Stimulated activated CD4-positive, alpha-beta T cell treated with anti-CD3 and anti-CD28 coated beads, Interleukin-4, amount 100 ng/mL, for 1 hour (primary cell): ENCODE results near the gene TTLL10.

Experiments
- DNase-seq: peaks from one replicate; pipeline ENCODE4 v3.0.0-alpha.2; 2020

Gene TTLL10

DNA sequence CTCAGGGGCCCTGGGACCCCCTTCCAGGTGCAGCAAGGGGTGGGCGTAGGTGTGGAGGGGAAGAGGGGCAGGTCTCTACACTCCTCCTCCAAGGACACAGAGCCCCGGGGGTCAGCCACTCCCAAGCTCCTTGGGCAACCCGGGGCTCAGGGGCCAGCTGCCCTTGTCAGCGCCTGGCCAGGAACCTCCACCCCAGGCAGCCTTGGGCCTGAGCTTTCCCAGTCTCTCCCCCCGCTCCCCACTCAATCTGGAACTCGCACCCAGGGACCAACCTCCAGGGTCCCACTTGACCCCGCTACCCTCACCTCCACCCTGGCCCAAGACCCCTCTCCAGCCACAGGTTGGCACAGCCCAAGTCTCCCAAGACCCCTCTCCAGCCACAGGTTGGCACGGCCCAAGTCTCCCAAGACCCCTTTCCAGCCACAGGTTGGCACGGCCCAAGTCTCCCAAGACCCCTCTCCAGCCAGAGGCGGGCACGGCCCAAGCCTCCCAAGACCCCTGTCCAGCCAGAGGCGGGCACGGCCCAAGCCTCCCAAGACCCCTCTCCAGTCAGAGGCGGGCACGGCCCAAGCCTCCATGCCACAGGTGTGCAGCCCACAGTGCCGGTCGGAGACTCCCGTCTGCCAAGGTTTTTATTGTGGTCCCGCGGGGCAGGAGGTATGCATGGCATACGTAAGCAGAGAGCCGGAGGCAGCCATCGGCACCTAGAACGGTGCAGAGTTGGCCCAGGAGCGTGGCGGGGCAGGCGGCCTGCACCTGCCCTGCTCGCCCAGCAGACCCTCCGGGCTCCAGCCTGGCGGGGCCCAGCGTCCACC lies 37.3 kb downstream of the TTLL10 start:
- DNase-seq: no peak

DNA sequence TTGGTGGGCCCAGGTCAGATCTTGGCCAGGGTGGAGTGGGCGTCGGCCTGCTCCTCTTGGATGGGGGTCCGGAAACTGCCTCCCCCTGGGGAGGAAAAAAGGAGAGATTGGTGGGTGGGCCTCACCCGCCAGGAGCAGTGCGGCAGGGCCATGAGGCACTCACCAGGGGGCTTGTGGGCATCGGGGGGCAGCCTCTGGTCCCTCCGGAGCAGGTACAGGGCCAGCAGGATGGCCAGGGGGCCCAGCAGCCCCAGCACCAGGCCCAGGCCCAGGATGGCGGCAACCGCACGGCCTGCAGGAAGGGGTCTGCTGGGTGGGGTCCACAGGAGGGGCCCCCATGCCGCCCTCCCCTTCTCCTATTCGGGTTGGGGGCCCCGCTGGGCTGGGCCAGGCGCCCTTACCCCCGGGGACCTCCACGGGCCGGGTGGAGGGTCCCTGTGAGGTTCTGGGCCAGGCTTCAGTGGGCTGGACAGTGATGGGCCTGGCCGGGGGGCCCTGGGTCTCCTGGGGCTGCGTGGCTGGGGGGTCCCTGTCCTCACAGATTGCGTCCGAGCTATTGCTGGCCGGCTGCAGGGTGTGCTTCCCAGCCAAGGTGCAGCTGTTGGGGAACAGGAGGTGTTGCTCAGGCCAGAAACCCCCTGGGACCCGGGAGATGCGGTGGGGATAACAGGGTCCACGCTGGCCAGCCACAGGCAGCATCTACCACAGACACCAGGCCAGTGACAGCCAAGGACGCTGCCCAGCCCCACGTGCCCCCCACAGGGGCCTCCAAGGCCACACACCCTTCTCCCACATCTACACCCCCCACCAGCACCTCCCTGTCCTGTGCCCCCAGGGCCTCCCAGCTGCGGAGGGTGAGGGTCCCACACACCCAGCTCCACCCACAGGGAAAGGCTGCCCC lies 38.1 kb downstream of the TTLL10 start:
- DNase-seq: no peak

DNA sequence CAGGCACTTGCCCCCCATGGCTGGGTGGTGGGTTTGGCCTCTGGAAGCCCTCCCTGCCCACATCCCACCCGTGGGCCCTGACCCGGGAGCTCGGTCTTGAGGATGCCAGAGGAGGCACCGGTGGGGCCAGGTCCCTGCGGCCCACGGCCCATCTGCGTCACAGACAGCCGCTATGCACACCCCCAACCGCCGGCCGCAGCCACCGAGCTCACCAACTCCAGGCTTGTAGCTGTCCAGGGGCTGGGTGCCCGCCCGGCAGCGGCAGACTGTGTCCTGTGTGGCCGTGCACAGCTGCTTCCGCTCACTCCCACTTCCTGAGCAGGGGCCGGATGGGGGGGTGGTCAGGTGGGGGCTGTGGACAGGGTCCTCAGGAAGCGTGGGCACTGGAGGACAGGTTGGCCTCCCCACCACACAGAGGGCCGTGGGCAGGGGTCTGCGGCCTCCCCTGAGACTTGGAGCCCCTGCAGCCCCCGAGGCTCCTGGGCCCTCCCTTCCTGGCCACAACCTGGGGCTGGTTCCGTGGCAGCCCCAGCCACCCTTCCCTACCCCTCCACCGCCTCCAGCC lies 39.2 kb downstream of the TTLL10 start:
- DNase-seq: peak; percentile 51

DNA sequence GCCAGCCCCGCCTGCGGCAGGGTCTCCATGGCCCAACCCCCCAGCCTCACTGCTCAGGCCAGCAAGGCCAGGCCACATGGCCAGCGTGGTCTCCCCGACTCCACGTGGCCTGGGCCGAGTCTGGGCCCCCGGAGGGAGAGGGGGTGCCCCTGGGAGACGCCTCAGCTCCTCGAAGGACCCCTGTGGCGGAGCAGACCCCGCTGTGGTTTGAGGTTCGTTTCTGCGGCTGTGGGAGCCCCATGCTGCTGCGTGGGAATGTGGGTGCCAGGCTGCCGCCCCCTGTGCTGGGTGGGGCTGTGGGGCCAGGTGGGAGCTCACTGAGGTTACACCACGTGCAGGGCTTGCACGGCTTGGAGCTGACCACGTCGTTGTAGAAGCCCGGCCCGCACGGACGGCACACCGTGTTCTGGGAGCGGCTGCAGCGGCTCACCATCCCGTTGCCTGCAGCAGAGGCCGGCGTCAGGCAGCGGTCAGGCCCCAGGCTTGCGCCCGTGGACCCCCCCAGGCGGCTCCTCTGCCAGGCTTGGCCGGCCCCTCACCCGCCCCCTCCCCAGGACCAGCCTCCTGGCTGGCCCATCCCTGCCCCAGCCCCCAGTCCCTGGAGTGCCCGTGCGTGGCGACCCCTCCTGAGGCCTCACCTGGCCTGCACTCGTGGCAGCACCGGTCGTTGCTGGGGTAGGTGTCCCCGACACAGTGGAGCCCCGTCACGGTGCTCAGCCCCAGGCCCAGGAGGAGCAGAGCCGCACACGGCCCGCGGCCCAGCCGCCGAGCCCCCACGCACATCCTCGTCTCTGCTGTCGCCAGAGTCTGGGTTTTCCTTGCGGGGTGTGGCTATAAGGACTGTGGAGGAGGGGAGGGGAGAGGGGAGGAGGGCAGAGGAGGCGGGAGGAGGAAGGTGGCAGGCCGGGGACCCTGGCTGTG lies 39.9 kb downstream of the TTLL10 start, which contains the start of gene TNFRSF4:
TNFRSF4 (minus strand) TSS at position 809 of the 921 bp plus-strand sequence; CDS start at position 783, 26 bp downstream.
- peak; percentile 69 for DNase-seq

DNA sequence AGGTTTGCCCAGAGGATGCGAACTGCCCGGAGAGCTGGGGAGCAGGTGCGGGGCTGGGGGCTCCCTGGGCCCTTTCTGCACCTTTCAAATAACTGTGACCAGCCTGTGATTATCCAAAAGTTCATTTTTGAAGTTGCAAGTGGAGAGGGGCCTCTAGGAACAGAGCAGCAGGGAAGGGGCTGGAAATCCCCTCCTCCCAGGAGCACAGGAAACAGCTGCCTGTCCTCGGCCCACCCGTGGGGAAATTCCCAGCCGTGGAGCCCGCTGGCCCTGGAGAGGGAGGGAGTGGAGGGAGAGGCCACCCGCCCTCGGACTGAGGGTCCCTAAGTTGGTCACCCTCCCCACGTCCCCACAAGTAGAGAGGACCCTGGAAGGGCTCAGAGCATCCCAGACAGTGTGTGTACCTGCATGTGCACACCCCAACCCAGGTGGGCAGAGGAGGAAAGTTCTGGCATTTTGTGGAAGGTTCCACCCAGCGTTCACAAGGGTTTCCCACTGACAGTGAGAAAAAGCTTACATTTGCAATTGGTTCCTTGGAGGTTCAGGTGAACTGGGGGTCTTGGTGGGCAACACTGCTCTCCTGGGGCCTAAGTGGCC lies 41.5 kb downstream of the TTLL10 start:
- peak; percentile 34 for DNase-seq

DNA sequence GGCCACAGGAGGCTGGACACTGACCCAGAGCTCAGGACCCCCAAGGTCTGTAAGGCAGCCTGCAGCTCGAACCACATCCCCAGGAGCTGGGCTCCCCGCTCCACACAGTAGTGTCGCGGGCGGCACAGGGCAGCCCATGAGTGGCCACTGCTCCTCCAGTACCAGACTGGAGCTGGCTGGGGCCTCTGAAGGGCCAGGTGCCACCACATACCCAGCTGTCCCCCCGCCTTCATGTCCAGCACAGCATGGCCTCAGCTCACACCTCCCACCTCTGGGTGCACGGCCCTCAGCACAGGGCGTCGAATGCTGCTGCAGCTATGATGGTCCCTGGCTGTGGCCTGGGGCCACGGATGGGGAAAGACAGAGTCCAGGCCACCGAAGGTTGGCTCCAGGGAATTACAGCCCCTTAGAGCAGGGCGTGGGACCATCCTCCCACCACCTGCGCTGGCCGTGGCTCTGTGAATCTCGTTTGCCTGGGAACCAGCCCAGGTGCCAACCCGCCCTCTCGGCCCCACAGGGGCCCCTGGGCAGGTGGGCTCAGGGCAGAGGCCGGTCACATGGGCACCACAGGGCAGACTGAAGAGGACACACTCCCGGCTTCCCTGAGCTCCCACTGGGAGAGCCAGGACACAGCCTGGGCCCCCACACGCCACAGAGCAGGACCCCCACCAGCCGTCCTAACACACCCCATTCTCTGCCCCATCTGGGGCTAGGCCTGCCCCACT lies 42.4 kb downstream of the TTLL10 start:
- DNase-seq: no peak

DNA sequence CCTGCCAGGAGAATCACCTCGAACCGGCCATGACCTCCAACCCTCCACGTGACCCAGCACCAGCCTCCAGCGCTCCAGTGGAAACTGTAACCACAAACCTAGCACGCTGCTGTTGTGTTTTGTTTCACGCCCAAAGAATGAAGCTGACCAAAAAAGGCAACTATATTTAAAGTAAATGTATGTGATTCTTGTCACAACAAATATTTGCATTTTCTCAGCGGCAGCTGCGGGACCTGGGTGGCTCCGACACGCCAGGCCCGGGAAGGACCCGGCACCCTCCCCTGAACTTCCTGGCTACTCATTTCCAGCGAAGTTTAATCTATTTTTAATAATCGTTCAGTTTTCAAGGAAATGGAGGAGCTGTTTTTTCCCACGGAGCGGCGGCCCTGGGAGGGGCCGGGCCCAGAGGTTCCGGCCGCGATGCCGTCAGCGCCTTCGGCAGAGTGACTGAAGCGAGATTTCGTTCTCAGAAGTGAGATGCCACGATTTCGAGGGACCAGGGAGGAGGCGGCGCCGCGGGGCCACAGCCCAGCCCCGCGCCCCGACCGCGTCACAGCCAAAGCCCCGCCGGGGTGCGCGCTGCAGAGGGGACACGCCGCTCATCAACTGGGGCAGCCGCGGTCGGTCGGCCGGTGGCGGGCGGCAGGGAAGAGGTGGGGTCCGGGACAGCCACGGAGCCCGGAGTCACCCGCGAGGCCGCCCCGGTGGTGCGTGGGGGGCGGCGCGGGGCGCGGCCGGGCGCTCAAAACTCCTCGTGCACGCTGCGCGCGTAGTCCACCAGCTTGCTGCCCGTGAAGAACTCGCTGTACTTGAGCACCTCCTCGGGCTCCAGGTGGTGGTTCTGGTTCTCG lies 43.3 kb downstream of the TTLL10 start:
- DNase-seq: no peak

DNA sequence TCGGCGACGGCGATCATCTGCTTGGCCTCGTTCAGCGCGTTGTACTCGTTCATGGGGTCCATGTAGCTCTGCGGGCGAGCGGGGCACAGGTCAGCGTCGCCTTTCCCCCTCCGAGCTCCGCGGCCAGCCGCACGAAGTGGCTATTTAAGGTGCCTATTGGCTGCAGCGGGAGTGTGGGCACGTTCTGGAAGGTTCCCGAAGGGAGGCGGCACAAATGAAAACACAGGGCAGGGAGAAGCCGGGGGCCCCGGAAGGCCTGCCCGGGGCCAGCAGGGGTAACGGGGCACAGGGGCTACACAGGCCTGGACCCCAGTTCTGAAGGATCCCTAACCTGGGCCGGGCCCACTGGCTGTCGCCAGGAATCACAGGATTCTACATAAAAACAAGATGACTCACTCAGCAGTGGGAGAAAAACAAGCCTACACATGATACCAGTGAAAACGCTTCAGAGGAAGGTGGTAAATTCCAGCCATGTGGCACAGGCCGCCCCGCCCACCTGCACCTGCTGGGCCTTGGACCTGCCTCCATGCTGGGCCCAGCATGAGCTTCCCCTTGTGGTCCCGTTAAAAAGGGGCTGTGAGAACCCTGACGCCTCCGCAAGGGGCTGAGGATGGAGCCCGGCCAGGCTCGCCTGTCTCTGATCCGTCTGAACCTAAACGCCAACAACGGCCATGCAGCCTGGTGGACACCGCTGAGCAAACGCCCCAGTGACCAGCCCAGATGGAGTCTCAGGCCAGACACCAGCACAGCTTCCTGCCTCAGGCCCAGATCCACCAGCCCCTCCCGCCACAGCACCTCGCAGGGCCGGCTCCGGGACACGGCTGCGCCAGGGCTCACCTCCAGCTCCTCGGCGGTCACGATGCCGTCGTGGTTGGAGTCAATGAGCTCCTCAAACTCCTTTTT lies 44.2 kb downstream of the TTLL10 start:
- peak; percentile 72 for DNase-seq

DNA sequence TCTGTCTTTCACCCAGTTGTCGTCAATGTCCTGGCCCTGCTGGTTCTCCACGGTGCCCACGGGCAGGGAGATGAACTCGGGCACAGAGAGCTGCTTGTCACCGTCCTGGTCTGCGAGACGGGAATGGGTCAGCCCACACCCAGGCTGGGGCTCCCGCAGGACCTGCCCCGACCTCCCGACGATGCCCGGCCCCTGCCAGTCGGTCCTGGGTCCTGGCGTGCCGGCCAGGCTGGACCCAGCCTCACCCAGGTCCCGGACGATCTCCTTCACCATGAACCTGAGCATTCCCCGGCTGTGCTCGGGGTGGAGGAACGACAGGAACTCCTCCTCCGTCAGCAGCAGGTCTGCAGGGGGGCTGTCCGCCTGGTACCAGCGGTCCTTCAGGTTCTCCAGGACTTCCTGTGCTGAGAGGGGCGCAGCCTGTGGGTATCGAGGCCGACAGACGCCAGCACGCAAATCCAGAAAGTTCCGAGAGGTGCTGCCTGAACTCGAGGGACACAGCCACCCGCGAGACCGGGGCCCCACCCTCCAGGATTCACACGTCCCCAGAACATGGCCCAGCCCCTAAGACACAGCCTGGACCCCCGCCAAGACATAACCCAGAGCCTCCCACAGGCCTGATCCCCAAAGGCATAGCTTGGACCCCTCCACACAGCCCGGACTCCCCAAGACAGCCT lies 45.0 kb downstream of the TTLL10 start:
- no peak for DNase-seq

DNA sequence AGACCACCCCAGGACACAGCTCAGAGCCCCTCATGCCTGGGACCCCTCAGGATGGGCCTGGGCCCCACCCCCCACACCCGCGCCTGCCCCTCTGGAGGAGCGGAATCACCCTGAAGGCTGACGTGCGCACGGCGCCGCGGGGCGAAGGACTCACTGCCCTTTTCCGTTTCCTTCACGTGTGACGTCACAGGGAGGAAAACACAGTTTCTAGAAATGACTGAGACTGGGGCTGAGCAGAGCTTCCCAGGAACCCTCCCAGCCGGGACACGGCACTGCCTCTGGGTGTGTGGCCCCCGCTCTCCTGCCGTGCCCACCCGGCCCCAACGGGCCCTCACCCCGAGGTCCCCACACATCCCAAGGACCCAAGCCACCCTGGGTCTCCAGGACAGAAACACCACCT lies 45.7 kb downstream of the TTLL10 start:
- DNase-seq: no peak

DNA sequence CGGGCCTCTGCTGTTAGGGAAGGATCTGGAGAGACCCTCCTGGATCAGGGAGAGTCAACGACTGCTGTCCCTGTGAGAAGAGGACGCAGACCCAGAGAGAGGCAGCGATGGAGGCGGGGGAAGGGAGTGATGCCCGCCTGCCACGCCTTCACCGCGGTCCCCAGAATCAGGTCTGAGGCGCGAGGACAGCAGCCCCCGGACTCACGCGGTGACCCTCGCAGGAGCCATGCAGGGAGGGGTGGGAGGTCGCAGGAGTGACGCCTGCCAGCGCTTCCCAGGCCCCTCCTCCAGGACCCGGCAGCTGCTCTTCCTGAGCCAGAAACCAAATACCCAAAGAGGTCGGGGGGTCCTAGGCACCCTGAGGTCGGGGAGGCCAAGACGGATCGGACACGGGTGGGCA lies 46.5 kb downstream of the TTLL10 start:
- DNase-seq: no peak

DNA sequence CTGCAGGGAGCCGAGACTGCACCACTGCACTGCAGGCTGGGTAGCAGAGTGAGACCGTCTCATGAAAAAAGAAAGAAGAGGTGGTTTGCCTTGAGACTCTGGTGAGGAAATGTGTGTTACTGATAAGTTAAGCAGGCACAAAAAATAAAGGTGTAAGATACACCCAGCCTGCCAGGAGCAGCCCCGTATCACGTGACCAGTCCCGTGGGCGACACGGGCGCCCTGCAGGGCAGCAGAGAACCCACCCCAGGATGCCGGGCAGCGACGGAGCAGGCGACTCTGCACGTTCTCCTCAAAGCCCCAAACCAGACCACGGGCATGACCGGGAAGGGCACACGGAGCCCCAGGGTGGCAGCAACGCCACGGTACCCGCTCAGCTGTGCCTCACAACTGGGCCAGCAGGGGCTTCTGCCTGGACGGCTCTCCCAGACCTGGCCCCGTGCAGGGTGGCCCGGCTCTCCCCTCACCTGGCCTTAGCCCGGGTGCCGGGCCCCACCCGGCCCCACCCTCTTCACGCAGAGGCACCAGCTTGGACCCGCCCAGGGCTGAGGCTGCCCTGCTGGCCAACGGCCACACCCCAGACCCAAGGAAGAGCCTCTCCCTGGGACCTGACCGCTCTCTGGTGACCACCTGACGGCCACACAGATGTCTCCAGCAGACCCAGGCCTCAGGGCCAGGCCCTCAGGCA lies 48.4 kb downstream of the TTLL10 start:
- no peak for DNase-seq

DNA sequence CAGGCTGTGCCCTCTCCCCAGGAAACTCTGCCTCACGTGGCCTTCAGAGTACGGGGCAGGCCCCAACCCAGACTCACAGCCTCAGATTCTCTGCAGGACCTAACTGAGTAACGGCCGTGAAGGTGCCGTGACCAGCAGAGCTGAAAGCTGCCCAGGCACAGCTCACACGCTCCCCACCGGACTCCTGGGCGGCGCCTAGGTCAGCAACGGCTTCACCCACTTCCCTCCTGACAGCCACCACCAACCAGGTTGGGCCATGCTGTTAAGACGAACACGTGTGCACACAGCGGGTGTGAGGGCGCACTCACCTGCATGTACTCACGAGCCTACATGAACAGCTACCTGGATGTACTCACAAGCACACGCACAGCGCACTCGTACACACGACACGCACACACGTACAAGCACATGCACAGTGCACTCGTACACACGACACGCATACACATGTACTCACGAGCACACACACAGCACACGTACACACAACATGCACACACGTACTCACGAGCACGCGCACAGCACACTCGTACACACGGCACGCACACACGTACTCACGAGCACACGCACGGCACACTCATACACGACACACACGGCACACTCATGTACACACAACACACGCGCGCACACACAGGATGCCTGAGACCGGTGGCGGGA lies 49.0 kb downstream of the TTLL10 start:
- DNase-seq: no peak

DNA sequence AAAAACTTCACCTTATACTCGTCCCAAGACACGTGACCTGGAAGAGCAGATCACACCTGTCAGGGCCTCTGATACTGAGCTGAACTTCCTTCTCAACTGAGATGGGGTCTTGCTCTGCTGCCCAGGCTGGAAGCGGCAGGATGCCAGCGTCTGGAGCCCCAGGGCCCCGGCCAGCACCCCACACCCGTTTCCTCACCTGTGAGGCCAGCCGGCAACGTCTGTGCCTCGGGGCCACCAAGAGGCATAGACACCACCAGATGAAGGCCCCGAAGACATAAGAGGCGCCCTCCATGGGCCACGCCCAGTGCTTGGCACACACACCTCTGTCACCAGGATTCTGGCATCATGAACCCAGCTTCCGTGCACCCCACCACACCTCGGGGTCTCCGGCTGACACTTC lies 49.6 kb downstream of the TTLL10 start:
- DNase-seq: no peak

DNA sequence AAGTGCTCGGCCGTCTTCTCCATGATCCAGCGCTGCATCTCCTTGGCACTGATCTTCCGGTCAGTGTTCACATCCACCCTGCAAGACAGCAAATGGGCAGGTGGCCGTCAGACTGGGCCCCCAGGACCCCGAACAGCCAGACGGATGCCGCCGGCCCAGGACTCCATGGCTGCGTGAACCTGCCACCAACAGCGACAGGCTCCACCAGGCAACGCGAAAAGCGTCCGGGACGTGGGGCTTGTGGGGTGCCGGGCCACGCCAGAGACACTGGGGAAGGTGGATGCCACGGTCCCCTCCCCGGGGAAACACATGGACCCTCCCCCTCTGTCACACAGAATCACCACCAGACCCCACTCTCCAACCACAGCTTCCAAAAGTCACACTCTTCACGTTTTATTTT lies 50.2 kb downstream of the TTLL10 start:
- no peak for DNase-seq

DNA sequence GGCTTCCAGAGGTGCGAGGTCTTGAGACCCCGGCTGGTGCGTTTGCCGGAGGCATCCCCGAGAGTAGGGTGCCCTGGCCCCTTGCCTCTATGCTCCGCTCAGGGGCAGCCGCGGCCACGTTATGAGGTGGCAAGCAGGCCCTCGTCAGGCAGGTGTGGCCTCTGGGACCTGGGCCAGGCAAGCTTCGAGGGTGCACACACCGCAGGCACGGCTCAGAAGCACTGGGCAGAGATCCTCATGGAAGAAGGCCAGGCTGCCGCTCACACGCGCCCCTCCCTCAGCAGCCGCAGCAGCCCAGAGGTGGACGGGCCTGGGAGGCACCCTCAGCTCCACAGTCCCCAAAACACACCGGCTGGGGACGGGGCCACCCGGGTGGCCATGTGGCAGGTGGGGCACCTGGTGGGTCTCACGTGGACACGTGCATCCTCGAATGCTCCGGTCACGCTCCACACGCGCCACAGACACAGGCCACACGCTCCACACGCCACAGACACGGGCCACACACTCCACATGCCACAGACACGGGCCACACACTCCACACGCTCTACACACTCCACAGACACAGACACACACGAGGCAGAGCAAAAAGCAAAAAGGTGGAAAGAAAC lies 51.7 kb downstream of the TTLL10 start:
- no peak for DNase-seq

DNA sequence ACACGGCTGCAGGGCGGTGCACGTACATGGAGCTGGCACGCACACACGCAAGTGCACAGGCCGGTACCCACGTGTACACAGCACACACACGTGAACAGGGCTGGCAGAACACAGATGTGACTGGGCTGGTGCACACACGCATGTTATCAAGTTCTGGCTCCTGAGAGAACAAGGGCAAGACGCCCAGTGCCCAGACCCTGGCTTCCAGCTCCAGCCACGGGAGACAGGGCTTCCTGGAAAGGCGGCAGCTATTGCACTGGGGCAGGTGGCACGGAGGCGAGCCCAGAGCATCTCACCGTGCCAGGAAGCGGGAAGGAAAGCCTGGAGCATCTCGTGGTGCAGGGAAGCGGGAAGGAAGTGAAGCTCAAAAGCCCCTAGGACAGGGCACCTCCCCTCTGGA lies 52.2 kb downstream of the TTLL10 start:
- DNase-seq: no peak
